ENCODE measurements around the gene CAMK2A. TPM values are rescaled to one million over a fixed set of nuclear protein-coding genes. Genes with fewer than 3 reads are reported as not detected.

CAMK2A gene
- polyA plus RNA-seq, 3 donors: 5.4 to 6.4 (median 6.0) TPM

DNA sequence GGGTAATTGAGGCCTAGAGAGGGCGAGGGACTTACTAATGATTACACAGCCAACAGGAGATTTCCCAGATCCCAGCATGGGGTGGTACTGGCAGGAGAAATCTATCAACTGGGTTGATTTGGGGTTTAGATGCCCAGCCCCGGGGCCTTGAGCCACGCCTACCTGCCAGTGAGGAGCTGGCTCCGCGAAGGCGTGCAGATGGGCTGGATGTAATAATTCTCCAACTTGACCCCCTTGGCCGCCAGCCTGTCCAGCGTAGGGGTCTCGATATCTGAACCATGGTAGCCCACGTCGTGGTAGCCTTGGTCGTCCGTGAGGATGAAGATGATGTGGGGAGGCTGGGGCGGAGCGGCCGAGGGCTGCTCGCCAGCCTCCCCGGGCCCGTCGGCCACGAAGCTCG, 12.3 kb upstream of the CAMK2A start:
- DNase-seq: no peak

DNA sequence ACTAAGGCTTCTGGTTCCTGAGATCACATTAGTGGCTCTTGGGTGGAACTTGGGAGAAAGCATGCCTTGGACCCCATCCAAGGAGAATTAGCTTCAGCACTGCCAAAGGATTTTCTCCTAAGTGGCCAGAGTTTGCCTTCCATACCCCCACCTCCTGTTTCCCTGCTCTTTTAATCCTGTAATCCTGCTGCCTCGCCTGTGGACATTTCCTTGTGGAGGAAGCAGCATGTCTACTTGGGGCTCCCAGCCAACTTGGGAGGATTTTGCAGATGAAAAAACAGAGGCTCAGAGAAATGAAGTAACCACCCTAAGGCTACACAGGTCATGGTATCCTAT, 11.6 kb upstream of the CAMK2A start:
- no peak for DNase-seq

DNA sequence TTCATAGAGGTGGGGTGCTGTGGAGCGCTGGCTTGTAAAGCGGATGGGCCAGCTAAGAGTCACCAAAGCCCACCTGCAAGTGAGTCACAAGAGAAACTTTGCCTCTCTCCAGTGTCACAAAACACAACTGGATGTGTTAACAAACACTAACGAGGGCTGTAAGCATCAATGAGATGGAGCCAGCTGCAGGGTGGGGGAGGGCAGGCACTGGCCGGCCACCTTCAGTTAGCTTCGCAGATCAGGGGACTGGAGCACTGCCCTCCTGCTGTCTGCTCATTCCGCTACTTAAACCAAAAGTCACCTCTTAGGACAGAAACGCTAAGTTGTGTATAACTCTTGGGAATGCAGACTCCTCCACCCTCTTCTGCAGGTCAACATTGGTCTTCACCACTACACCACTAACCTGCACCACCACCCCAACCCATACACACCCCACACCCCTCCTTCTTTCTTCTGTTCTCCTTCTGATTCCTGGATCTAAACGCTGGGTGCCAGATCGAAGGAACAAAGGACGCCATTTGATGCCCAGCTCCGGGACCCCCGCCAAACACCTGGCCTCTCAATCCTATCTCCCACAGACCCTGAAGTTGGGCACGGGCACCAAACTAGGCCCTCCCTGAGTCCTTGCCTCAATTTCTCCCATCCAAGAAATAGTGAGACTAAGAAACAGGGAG, 11.1 kb upstream of the CAMK2A start:
- no peak for DNase-seq

DNA sequence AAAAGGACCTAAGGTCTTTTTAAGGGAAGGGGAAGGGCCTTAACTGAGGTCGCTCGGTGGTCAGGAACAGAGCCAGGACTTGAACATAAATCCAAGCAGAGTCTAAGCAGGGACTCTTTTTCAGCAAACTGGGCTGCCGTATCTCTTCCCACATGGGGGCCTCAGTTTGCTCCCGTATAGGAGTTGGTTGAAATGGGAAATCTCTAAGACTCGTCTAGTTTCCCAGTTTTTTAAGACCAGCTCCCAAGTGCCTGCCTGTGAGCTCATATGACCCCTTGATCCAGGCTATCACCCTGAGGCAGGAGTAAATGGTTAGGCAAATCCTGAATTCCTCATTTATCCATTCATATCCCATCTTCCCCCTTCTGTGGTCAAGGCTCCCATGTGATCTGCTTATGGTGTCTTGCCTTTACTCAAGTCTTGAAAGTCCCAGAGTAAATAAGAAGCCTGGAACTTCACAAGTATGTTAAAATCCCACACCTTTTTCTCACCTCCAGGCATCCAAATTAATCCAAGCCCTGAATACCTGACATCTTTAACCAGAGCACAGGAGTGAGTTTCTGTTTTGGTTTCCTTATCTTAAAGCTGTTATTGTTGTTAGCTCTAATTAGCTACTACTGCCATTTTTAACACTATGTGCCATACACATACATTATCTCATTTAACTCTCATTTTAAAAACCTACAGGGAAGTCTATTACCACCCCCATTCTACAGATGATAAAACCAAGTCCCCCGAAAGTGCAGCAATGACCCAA, 10.2 kb upstream of the CAMK2A start:
- no peak for DNase-seq

DNA sequence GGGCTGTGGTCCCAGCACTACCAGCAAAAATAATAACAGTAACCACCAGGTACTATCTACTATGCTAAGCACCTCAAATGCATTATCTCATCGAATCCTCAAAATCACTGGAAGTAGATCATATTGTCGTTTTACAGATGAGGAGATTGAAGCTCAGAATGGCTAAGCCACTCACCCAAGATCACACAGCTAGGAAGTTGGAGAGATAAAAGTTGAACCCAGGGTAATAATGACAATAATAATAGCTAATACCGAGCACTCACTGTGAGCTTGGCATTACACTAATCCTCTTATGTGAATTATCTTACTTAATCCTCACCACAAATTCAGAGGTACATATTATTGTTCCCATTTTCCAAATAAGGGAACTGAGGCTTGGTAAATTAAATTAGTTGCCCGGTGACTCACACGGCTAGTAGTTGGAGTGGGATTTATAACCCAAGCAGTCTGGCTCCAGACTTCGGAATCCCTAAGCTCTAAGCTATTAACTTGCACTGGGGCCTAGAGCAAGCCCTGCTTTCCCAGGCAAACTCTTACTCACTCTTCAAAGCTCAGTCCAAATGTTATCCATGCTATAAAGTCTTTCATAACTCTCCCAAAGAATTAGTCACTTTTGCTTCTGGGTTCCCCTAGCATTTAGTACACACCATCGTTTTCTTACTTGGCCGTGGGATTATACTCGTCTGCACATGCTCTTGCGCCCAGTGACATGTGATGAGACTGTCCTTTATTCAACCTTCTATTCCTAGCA, 9.3 kb upstream of the CAMK2A start:
- no peak for DNase-seq

DNA sequence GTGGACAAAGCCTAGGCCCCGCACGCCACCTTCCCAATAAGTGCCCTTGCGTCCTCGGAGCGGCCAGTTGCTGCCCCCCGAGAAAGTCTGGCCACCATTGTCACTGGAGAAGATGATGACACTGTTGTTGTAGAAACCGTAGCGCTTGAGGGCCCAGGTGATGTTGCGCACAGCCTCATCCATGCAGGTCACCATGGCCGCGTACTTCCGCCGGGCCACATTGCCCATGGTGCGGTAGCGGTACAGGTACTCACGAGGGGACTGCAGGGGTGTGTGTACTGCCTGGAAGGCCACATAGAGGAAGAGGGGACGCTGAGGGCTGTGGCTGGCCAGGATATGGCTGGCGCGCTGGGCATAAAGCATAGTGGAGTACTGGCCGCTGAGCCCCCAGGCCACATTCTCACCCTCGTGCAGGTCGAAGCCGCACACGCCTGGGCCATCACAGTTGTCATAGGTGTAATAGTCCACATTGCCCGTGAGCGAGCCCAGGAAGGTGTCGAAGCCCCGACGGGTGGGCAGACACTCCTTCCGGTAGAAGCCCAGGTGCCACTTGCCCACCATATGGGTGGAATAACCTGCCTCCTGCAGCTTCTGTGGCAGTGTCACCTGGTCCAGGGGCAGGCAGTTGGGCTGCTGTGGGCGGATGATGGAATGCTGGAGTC, 8.5 kb upstream of the CAMK2A start:
- DNase-seq: no peak

DNA sequence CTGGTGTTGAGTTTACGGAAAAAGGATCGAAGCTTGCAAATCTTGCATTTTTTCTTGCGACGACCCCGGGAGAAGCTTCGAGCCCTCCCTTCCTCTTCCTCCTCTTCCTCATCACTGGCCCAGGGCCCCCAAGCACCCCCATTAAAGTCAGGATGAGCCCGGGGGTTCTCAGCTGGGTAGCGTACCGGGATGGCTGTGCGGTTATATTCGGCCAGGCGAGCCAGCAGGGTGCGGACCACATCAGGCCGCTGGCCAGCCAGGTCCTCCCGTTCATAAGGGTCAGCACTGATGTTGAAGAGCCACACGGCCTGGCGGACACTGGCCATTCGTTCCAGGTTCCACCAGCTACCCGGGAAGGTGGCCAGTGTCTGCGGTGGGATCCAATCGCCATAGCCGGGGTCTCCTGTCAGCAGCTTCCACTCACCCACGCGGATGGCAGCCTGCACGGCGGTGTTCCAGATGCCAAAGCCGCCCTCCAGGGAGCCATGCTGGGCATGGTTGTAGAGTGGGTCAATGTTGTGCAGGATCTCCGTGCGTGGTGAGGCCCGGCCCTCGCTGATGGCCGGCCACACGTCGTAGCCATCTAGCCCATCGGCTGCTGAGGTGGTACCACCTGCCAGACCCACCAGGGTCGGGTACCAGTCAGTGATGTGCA, 7.8 kb upstream of the CAMK2A start:
- no peak for DNase-seq

DNA sequence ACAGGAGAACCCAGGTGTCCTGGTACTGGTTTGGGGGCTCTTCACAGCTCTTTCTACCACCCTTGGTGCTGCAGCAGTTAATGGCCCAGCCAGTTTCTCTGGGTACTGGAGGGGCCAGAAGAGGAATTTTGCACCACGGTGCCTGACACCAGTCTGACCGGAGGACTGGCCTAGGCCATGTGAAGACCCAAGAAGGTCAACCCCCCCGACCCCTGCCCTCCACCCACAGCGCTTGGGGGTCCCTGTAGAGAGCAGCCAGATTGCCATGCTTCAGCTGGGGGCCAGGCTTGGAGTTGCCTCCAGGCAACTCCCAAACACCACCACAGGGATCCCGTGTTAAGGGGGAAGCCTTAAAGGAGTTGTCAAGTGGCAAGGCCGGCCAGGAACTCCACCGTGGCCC, 6.9 kb upstream of the CAMK2A start:
- DNase-seq: no peak

DNA sequence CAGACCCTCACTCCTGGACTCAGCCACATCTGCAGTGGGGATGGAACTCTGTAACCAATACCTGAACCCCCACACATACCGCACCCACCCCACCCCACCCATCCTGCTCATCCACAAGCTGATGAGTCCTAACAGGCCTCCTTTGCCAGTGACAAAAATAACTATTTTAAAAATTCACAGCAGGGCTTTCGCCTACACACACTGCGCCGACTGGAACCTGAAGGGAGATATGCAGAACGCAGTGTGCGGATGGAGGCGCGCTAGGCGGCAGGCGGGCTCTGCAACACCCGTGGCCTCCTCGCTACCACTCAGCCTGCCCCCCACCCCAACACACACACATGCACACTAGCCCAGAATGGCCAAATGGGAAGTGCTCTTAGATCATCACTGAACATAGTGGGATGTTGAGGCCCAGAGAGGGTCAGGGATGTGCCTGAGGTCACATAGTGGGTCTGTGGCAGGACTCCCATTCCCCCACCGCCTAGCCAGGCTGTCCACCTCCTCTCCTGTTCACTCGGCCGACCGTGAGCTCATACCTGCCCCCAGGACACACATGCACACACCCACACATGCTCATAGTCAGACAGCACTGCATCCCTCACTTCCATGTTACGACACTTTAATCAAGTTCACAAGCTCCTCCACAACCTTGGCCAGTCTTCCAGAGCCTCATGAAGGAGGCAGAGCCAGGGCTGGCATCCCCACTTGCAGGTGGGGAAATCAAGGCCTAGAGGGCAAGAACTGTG, 6.3 kb upstream of the CAMK2A start:
- DNase-seq: no peak

DNA sequence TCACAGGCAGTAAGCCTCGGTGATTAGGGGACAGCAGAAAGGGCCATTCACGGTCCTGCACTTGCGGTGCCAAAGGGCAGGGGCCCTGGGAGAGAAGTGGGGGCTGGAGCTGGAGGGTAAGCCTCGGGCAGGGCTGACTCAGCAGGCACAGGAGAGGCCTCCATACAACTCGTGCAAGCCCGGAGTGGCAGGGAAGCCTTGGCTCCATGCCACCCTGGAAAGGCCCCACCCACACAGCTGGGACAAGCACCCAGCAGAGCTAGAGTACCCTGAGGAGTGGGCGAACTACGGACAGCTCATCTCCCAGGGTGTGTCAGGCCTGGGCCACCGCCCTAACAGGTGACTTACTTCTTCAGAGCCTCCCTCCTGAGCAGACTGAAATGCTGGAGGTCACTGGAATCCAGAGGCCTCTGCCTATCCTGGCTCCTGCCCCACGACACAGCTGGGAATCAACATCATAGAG, 5.6 kb upstream of the CAMK2A start:
- DNase-seq: no peak

DNA sequence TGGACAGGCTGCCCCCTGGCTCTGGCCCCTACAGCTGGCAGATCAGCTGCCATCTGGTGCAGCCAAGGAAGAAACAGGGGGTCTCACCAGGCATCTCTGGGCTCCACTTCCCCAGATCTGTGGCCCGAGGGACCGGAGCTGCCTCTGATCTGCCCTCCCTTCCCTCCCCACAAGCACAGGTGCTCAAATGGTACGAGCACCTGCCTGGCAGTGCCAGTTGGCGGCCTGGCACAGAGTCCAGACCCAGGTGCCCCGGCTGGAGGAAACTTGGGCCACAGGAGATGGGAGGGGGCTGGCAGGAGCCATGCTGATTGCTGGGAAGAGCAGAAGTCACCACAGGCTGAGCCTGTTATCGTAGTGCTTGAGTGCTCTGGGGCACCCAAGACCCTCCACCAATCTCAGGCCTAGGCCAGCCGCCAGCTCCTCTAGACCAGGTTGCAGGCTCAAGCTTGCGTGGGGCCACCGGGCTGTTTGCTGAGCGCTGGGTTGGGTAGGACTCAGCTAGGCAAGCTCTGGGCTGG, 5.0 kb upstream of the CAMK2A start:
- DNase-seq: no peak

DNA sequence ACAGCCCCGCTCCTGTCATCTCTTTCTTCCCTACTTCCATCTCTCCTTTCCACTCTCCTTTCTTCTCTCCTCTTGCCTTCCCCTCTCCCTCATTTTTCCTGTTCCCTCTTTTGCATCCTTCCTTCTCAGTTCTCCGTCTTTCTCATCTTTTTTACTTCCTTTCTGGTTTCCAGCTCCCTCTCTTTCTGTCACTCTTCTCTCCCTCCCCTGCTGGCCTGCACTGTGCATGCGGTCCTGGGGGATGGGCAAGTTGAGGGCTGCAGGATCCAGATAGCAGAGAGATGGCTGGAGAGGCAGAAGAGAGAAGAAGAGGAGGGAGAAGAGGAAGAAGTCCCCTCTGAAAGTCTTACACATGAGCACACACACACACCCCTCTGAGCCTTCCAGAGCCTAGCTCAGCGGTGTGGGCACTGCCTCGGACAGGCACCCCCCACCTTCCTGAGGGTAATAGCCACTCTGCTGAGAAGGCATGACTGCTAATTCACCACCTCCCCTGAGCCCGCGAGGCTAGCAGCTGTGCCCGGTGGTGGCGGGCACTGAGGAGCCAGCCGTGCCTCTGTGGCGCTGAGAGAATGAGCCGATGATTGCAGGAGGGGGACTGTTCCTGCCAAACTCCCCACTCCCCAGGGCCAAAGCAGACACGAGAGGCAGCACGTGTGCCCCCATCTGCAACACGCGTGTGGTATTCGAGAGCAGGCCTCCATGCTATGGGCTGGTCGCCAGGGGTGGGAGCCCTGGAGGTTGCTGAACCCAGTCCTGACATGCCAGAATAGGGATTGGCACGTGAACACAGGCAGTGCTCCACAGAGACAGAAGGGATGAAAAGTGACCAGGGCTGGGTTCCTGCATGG, 3.7 kb upstream of the CAMK2A start:
- DNase-seq: no peak

DNA sequence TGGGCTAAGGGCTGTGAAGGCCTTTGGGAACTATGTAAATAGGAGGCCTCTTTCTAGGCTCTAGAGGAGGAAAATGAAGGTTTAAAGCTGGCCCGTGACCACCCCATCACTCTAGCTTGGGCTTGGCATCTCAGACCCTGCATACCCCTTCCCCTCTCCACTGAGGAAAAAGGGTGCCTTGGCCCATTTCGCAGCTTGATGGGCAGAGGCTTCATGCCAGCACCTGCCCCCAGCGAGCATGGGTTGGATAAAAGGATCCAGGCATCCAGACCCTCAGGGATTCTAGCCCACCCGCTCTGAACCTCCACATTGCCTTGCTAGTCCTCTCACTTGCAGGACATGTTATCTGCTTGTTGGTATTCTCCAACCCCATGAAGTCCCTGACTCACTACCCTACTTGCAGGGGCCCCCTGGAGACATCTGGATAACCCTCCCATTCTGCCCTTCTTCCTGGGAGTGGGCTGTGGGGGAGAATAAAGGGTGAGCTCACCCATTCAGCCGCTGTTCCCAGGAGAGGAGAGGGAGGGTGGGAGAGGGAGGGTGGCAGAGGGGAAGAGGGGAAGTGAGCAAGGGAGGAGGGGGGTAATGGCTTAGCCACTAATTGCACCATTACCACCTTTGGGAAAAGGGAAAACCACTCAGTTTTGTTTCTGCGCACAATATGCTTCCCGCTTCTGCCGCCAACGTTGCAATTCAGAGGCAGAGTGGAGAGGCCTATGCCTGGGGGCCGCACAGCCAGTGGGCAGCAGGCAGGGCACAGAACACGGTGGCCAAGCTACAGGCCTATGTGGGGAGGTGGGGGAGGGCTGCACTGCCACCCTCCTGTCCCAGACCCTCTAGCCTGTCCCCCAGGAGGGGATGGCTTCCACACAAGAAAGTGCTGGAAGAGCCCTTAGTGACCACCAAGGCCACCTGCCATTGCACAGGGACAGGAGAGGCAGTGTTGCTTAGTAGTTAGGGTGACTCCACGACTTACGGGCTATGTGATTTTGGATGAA, 2.1 kb upstream of the CAMK2A start:
- no peak for DNase-seq

DNA sequence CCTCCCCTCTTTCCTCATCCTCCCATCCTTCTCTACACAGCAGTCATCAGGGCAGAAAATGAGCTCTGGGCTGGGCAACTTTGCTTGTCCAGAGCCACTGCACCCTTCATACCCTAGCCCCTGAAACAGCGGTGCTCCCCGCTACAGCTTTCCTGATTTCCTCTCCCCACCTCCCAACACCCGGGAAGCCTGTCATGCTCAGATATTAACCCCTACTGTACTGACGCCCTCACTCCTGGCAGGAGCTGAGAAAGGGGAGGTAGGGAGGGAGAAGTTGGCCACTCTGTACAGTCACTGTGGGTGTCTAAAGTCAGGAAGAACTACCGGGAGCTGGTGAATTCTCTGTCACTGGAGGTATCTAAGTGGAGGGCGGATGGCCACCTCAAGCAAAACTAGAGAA, 782 bp downstream of the CAMK2A start:
- DNase-seq: no peak

DNA sequence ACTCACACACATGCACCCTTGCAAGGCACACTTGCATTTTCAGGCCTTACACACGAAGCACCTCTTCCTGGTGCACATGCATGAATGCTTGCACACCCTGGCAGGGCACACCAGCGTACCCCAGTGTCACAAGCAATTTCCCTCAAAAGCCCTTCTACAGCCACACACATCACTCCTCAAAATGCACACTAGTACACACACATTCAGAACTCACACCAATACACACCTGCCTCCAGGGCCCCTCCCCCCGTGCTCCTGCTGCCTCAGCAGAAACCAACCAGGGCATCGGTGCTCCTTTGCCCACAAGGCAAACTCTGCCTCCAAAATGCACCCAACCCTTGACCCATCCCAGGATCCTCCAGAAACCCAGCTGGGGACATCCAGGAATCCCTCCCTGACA, 1.2 kb downstream of the CAMK2A start:
- DNase-seq: no peak

DNA sequence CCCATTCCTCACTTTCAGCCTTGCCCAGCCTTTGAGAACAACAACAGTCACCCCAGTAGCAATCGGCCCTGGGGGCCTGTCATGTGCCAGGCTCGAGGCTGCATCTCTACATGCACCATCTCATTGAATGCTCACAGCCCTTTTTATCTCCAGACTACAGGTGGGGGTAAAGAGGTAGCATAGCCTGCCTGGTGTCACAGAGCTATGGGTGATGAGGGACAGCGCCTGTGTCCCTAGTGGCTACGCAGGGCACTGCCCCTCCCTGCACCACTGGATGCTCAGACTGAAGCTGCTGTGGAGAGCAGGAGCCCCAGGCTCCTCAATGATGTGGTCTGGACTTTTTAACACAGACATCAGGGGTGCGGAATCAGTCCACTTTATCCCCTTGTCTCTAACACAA, 2.8 kb downstream of the CAMK2A start:
- no peak for DNase-seq

DNA sequence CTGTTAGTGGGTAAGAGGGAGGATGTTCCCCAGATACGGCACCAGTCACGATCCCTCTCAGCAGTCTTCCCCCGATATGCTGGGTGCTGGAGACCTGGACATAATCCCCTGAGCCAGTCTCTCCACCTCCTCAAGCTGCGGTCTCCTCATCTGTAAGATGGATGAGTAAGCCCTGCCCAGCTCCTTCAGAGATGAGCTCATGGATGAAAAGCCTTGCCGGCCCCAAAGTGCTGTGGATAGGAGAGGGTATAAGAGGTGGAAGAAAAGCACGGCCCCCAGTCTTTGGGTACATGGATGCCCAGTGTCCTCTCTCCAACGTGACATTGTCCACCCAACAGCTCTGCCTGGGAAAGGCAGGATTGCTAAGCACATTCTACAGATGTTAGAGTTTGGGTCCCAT, 4.5 kb downstream of the CAMK2A start:
- DNase-seq: no peak

DNA sequence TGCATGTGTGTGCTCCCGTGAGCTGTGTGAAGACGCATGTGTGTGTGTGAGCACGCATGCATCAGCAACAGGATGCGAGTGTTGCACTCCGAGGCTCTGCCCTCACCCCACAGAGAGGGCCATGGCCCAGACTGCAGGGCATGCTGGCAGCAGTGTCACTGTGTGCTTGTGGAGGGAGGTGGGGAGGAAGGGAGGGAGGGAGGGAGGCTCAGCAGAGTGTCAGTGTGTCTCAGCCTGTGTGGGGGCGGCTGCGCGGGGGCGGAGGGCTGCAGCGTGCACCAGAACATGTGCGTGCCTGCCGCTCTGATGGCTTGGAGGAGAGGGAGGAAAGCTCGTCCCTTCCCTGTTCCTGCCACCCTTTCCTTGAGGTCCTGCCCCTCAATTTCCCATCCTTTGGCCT, 5.3 kb downstream of the CAMK2A start:
- DNase-seq: no peak

DNA sequence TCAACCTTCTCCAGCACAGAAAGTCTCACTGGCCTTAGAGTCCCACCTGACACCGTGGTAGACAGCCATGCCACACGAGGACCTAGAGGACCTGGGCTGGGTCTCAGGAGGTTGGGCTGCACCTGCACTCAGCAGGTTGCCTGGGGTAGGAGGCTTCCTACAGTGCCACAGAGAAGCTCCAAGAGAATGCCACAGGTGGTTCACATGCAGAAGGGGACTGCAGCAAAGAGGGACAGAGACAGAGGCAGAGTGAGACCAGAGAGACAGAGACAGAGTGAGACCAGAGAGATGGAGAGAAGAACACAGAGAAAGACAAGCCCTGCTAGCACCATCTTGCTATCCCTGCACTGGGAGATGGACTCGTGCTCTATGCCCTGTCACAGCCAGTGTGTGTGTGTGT, 5.7 kb downstream of the CAMK2A start:
- DNase-seq: no peak
